Activated CD4-positive, alpha-beta T cell treated with anti-CD3 and anti-CD28 coated beads for 48 hours (primary cell): ENCODE measurements around the gene MAP6.

Experiments
- DNase-seq: peaks from one replicate; pipeline ENCODE4 v3.0.0-alpha.2; 2020

Gene MAP6

DNA sequence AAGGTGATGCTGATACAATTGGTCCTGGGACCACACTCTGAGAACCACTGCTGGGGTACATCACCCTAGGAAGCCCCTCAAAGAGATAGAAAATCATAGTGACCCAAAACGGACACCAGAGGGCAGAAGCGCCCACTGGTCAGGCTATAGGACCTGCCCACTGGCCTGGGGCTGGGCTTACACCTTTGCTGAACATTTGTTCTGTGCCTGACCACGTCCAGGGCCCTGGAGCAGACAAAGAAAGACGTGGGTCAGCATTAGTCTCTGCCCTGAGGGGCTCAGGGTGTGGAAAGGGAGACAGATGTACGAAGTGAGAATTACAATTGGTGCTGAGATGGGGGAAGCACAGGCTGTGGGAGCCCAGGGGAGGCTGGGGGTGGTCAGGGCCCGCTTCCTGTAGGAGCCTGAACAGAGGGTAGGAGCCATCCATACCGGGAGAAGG is 121.2 kb downstream of the MAP6 start:
- DNase-seq: peak; percentile 40

DNA sequence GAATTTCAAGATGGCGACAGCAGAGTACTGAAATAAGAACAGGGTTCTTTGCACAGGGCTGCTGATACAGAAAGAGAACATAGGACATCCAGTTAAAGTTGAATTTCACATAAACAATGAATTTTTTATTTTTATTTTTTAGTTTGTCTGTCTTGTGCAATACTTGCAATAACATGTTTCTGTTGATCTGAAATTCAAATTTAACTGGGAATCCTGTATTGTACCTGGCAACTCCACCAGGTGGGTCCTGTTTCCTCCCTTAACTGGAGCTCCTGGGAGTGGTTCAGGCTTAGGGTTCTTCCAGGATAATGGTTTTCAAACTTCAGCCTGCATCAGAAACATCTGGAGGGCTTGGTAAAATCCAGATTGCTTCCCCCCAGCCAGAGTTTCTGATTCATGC is 121.7 kb downstream of the MAP6 start:
- DNase-seq: no peak

DNA sequence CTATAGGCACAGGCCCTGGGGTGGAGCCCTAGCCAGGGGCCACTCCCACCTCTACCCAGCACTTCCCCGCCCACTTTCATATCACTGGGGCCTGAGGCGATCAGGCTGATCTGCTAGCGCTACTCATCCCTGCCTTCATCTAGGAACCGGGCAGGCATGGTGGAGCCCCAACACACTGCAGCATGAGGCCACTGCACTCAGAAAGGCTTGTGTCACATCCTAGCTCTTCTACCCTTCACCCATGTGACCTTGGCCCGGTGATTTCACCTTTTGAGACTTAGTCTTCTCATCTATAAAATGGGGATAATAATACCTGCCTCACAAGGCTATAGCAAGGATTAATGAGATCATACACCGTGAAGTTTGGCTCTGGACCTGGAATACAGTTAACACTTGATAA is 125.0 kb downstream of the MAP6 start:
- DNase-seq: peak; percentile 17

DNA sequence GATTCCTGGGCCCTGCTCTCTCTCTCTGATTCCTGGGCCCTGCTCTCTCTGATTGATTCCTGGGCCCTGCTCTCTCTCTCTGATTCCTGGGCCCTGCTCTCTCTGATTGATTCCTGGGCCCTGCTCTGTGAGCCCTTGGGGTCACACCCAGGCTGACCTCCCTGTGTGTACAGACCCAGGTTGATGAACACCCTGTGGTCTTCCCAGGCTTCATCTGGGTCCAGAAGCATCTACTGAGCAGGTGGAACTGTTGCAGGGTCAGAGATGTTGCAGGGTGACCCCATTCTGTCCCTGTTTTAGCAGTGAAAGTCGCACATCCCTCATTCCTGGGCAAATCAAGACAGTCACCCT is 126.8 kb downstream of the MAP6 start:
- no peak for DNase-seq

DNA sequence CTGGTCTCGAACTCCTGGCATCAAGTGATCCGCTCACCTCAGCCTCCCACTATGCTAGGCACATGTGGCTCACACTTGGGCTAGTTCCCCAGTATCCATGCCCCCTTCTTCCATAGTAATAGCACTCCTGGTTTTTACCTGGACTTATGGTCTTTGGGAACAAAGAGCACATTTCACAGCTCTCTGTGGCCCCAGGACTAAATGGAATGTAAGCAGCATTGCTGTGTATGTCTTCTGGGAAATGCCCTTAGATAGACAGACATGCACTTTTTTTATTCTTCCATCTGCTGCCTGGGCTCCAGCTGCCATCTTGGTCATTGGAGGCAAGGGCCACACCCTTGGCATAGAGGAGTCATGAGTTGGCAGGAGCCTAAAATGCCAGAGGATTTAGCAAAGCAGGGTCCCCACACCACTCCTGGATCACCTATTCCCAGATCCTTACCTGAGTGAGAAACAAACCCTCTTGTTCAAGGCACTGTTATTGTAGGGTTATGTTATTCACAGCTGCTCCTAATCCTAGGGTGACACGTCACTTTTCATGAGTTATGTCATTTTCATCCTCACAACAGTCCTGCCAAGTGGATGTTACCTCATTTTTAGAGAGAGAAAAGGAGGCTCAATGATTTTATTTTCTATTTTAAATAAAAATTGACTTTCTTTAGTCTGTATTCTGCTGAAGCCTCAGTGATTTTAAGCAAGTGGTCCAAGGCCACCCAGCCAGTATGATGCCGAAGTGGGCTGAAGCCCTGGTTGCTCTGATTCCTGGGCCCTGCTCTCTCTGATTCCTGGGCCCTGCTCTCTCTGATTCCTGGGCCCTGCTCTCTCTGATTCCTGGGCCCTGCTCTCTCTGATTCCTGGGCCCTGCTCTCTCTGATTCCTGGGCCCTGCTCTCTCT is 127.4 kb downstream of the MAP6 start:
- no peak for DNase-seq

DNA sequence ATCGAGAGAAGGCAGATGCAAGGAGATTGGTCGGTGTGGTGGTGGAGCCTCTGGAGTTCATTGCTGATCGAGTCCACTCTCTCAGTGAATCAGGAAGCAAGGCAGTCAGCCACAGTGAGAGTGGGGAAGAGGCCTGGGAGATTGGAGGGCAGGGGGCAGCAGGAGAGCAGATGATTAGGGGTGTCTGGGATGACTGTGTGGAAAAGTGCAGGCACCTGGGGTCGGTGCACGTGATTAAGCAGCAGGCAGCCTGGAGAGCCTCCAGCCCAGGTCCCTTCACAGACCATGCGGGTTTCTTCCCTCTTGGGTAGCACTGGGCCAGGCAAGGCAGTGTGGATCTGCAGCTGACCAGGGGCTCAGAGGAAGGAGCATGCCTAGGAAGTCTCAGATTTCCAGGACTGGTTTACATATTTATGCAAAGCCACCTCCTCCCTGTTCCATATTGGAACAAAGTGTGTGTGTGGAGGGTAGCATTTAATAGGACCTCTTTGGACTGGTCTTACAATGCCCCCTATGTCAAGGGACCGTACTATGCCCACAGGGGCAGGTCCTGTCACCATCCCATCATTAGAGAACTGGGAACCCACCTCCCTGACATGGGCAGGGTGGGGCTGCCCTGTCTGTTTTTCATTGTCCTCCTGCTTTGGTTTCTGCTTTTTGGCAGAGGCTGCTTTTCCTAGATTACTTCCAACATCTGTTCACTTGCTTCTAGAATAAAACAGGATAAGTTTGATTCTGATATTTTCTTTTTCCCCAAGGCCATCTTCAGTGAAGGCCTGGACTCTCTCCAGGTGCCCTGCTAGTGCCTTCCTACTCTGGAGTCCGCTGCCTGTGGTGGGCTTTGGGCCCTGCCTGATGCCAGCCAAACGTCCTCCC is 129.1 kb downstream of the MAP6 start:
- no peak for DNase-seq

DNA sequence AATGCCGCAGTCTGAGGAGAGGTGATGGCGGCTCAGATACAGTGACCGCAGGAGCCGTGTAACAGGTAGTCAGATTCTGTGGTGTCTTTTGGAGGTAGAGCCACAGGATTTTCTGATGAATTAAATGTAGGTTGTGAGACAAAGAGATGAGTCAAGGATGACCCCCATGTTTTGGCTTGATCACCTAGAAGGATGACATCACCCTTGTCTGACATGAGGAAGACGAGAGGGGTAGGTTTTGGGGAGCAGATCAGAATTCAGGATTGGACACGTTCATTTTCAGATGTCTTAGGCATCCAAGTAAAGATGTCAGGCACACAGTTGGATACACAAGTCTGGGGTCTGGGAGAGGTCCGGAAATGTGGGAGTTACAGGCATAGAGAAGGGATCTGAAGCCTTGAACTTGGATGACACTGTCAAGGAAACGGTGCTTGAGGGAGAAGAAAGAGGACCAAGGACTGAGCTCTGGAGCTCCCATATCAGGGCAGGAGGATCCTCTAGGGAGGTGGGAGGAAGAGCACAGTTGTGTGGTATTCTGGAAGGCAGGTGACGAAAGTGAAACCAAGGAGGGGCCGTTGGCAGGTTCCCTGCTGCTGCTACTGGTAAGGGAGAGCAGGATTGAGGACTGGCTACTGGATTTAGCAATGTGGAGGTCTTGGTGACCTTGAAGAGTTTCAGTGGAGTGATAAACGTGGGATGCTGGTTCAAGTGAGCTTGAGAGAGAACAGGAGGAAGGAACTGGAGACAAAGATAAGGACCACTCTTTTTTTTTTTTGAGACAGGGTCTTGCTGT is 130.5 kb downstream of the MAP6 start:
- no peak for DNase-seq

DNA sequence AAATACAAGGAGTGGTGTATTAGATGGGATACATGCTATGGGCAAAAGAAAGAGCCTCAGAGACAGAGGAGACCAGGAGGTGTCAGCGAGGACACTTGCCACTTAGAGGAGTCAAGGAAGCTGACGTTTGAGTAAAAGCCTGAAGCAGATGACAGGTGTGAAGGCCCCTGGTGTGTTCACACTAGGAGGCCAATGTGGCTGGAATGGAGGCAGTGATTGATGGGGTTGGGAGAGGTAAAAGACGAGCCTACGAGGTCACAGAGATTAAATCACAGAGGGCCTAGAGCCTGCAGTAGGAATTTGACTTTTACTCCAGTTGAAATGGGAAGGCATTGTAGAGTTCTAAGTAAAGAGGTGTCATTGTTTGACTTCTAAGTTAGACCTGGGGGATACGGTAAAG is 131.1 kb downstream of the MAP6 start:
- DNase-seq: no peak
